ENCODE data around the gene NSUN7. TPM values are rescaled to one million over a fixed set of nuclear protein-coding genes. Genes with fewer than 3 reads are reported as not detected.

Gene NSUN7
- total RNA-seq, 1 experiment from 2014 or later, result 0.90 TPM

- H3K4me1 ChIP-seq (ENCODE audit: insufficient read depth, low read length, poor library complexity, severe bottlenecking), result no peaks in the 10 kb centered on the region
- intact Hi-C loops (cut with micrococcal nuclease; ENCODE audit: unreplicated experiment), result no loop called here
- H3K27ac ChIP-seq (ENCODE audit: low read depth, low read length, poor library complexity, severe bottlenecking), result no peak overlapping the region
- no peaks in the 10 kb centered on the region for H3K36me3 ChIP-seq (ENCODE audit: insufficient read depth, low read length, poor library complexity, severe bottlenecking)
- H3K9me3 ChIP-seq (ENCODE audit: low read depth, low read length, poor library complexity, severe bottlenecking), result no peaks in the 10 kb centered on the region
- POLR2A ChIA-PET (ENCODE audit: low non-redundant PET), result no interaction called here
- H3K27me3 ChIP-seq (replicated peaks; ENCODE audit: insufficient read depth, low read depth, low read length, poor library complexity), result no peaks in the 10 kb centered on the region
- H3K4me3 ChIP-seq (ENCODE audit: low read depth, low read length, poor library complexity, severe bottlenecking), result no peak overlapping the region
- TF ChIP-seq EZH2 (IDR thresholded peaks at IDR 0.05; ENCODE audit: borderline replicate concordance, low read depth, low read length, poor library complexity, severe bottlenecking), result no peak
- TF ChIP-seq CTCF (conservative IDR thresholded peaks at IDR 0.05; ENCODE audit: low read depth, low read length), result no peak
- no peak for DNase-seq (ENCODE audit: low spot score)
- BruUV-seq (replicated peaks), result no TSS peak
- CTCF ChIA-PET, result no interaction called here
Measured at GRCh38 chr4:40831146-40831907, 81.6 kb downstream of the NSUN7 start.

DNA sequence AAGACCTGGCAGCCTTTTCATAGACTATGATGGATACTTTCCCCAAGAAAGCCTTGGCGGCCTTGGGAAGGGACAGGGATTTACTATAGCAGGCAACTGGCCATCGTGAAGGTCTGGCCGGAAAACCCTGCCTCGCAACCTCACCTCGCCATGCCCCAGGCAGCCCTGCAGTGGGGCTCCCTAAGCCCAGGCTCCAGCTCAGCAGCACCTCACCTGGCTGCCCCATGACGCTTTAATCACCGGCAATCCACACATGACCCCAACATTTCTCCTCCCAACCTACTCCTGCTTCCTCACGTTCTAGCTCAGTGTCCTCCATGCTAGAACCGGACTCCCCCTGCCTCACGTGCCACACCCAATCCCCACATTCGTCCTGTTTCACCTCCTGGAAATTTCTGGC, 82.4 kb downstream of the NSUN7 start:
- ChIA-PET CTCF (no interaction called here), POLR2A (ENCODE audit: low non-redundant PET) (no interaction called here)
- Histone ChIP-seq H3K4me1 (ENCODE audit: insufficient read depth, low read length, poor library complexity, severe bottlenecking) (no peaks in the 10 kb centered on the region), H3K27me3 (replicated peaks; ENCODE audit: insufficient read depth, low read depth, low read length, poor library complexity) (no peaks in the 10 kb centered on the region), H3K9me3 (ENCODE audit: low read depth, low read length, poor library complexity, severe bottlenecking) (no peaks in the 10 kb centered on the region), H3K36me3 (ENCODE audit: insufficient read depth, low read length, poor library complexity, severe bottlenecking) (no peaks in the 10 kb centered on the region), H3K4me3 (ENCODE audit: low read depth, low read length, poor library complexity, severe bottlenecking) (no peak overlapping the region), H3K27ac (ENCODE audit: low read depth, low read length, poor library complexity, severe bottlenecking) (no peak overlapping the region)
- no peak for DNase-seq (ENCODE audit: low spot score)
- no peak for TF ChIP-seq CTCF (conservative IDR thresholded peaks at IDR 0.05; ENCODE audit: low read depth, low read length)
- TF ChIP-seq EZH2 (IDR thresholded peaks at IDR 0.05; ENCODE audit: borderline replicate concordance, low read depth, low read length, poor library complexity, severe bottlenecking), result no peak
- intact Hi-C loops (cut with micrococcal nuclease; ENCODE audit: unreplicated experiment), result no loop called here
- BruUV-seq (replicated peaks), result no TSS peak

GRCh38 chr4:40833212-40833611, 83.5 kb downstream of the NSUN7 start:
- Histone ChIP-seq H3K36me3 (ENCODE audit: insufficient read depth, low read length, poor library complexity, severe bottlenecking) (no peaks in the 10 kb centered on the region), H3K4me1 (ENCODE audit: insufficient read depth, low read length, poor library complexity, severe bottlenecking) (no peaks in the 10 kb centered on the region), H3K9me3 (ENCODE audit: low read depth, low read length, poor library complexity, severe bottlenecking) (no peaks in the 10 kb centered on the region), H3K27ac (ENCODE audit: low read depth, low read length, poor library complexity, severe bottlenecking) (no peak overlapping the region), H3K4me3 (ENCODE audit: low read depth, low read length, poor library complexity, severe bottlenecking) (no peak overlapping the region), H3K27me3 (replicated peaks; ENCODE audit: insufficient read depth, low read depth, low read length, poor library complexity) (no peaks in the 10 kb centered on the region)
- TF ChIP-seq CTCF (conservative IDR thresholded peaks at IDR 0.05; ENCODE audit: low read depth, low read length) (no peak), EZH2 (IDR thresholded peaks at IDR 0.05; ENCODE audit: borderline replicate concordance, low read depth, low read length, poor library complexity, severe bottlenecking) (no peak)
- no peak for DNase-seq (ENCODE audit: low spot score)
- CTCF ChIA-PET, result no interaction called here
- POLR2A ChIA-PET (ENCODE audit: low non-redundant PET), result no interaction called here
- intact Hi-C loops (cut with micrococcal nuclease; ENCODE audit: unreplicated experiment), result no loop called here
- no TSS peak for BruUV-seq (replicated peaks)
